H1 (cell line): ENCODE results near the gene BIN1. TPM values are rescaled to one million over a fixed set of nuclear protein-coding genes. Genes with fewer than 3 reads are reported as not detected.

Experiments used
- CTCF ChIA-PET: fragments of 300-600 bp; sonication (Branson Sonifier 250); formaldehyde crosslinking; loops from one replicate; lab custom pipeline; 2021; ENCODE audit not compliant: partially characterized antibody; lab: Charles Lee
- POLR2A ChIA-PET: fragments of 300-600 bp; sonication (Branson Sonifier 250); formaldehyde crosslinking; loops from one replicate; lab custom pipeline; 2021; ENCODE audit warnings: inconsistent platforms; ENCODE audit not compliant: partially characterized antibody; lab: Charles Lee
- DNase-seq, 2 experiments: peaks; one replicate each; pipeline versions ENCODE4 v3.0.0 to v3.0.0-alpha.2; 2010 to 2022; ENCODE audit warnings: low spot score in 2 of 2, low read depth in 1 of 2, mixed read lengths in 1 of 2
- FAIRE-seq: peaks from 2 replicates; lab custom pipeline; 2011; peaks lifted over from hg19 to GRCh38; lab: Jason Lieb, UNC
- H2AFZ ChIP-seq: 2 replicates; pipeline ENCODE4 v1.8.1; 2012; ENCODE audit warnings: low read length, inconsistent platforms
- H2AK5ac ChIP-seq: 2 replicates; pipeline ENCODE4 v1.6.1; 2013; ENCODE audit warnings: low read depth, low read length
- H2BK120ac ChIP-seq: replicated peaks from 2 replicates; pipeline ENCODE3; 2013; ENCODE audit warnings: low read depth, low read length, inconsistent platforms
- H2BK12ac ChIP-seq: 2 replicates; pipeline ENCODE4 v1.6.1; 2013; ENCODE audit warnings: low read depth, low read length
- H2BK15ac ChIP-seq: 2 replicates; pipeline ENCODE4 v1.6.1; 2013; ENCODE audit warnings: low read length
- H2BK20ac ChIP-seq: 2 replicates; pipeline ENCODE4 v1.6.1; 2013; ENCODE audit warnings: low read length
- H2BK5ac ChIP-seq: 2 replicates; pipeline ENCODE4 v1.6.1; 2013; ENCODE audit warnings: low read depth, low read length
- H3K14ac ChIP-seq: 2 replicates; pipeline ENCODE4 v1.6.1; 2013; ENCODE audit warnings: inconsistent platforms; ENCODE audit not compliant: insufficient read length
- H3K18ac ChIP-seq: 2 replicates; pipeline ENCODE4 v1.6.1; 2013; ENCODE audit warnings: low read length; ENCODE audit errors: extremely low read depth
- H3K23ac ChIP-seq: 2 replicates; pipeline ENCODE4 v1.6.1; 2013; ENCODE audit warnings: inconsistent platforms; ENCODE audit not compliant: insufficient read length
- H3K23me2 ChIP-seq: 2 replicates; pipeline ENCODE4 v1.6.1; 2013; ENCODE audit warnings: low read depth, low read length
- H3K27ac ChIP-seq: 2 replicates; pipeline ENCODE4 v1.6.1; 2011; ENCODE audit warnings: low read depth, low read length, inconsistent platforms
- H3K27me3 ChIP-seq, 4 experiments: replicated peaks in 1 of 4; 1 replicate in 1 of 4; 2 replicates in 3 of 4; pipeline versions ENCODE4 v1.6.1 to v1.8.1; 2011 to 2013; ENCODE audit warnings: low read length in 3 of 4, mild to moderate bottlenecking in 3 of 4, inconsistent platforms in 2 of 4, mixed read lengths in 2 of 4, moderate library complexity in 1 of 4; ENCODE audit not compliant: control insufficient read depth in 3 of 4, insufficient read depth in 3 of 4; ENCODE audit errors: extremely low read depth in 1 of 4
- H3K36me3 ChIP-seq, 4 experiments: 2 replicates each; pipeline versions ENCODE4 v1.6.1 to v1.8.1; 2011 to 2013; ENCODE audit warnings: mild to moderate bottlenecking in 4 of 4, low read length in 3 of 4, moderate library complexity in 2 of 4, control low read depth in 1 of 4, inconsistent platforms in 1 of 4; ENCODE audit not compliant: insufficient read depth in 4 of 4, control insufficient read depth in 2 of 4
- H3K4ac ChIP-seq: replicated peaks from 2 replicates; pipeline ENCODE3; 2013; ENCODE audit warnings: low read length, low read depth, mixed read lengths, inconsistent platforms; ENCODE audit not compliant: insufficient read length
- H3K4me1 ChIP-seq, 4 experiments: replicated peaks in 1 of 4; 1 replicate in 1 of 4; 2 replicates in 3 of 4; pipeline versions ENCODE4 v1.6.1 to v1.8.1; 2011 to 2013; ENCODE audit warnings: low read length in 3 of 4, inconsistent platforms in 2 of 4, mixed read lengths in 1 of 4; ENCODE audit not compliant: insufficient read depth in 4 of 4, control insufficient read depth in 3 of 4
- H3K4me2 ChIP-seq, 2 experiments: 2 replicates each; pipeline versions ENCODE4 v1.6.1 to v1.8.1; 2011 to 2013; ENCODE audit warnings: low read depth in 2 of 2, low read length in 2 of 2, control low read depth in 1 of 2, inconsistent platforms in 1 of 2, mild to moderate bottlenecking in 1 of 2; ENCODE audit not compliant: insufficient read depth in 1 of 2
- H3K4me3 ChIP-seq, 4 experiments: fragments of 200-600, 300-600 bp in 1 of 4; sonication (generic), shearing (Covaris generic), sonication (Bioruptor Twin) in 1 of 4; 2 replicates each; pipeline versions ENCODE4 v1.5.1 to v1.8.1; 2011 to 2016; ENCODE audit warnings: low read length in 4 of 4, low read depth in 3 of 4, control low read depth in 2 of 4, inconsistent platforms in 2 of 4, mild to moderate bottlenecking in 2 of 4, mixed read lengths in 1 of 4, moderate library complexity in 1 of 4; ENCODE audit not compliant: insufficient read depth in 2 of 4; ENCODE audit errors: extremely low read depth in 1 of 4
- H3K56ac ChIP-seq: replicated peaks from 2 replicates; pipeline ENCODE3; 2013; ENCODE audit warnings: low read depth, mild to moderate bottlenecking, mixed read lengths, low read length, inconsistent platforms; ENCODE audit not compliant: insufficient read length
- H3K79me1 ChIP-seq: 2 replicates; pipeline ENCODE4 v1.6.1; 2013; ENCODE audit warnings: low read depth, low read length, control low read depth
- H3K79me2 ChIP-seq, 2 experiments: 2 replicates each; pipeline versions ENCODE4 v1.6.1 to v1.8.1; 2012 to 2013; ENCODE audit warnings: low read length in 2 of 2, mild to moderate bottlenecking in 2 of 2, inconsistent platforms in 1 of 2; ENCODE audit not compliant: insufficient read depth in 2 of 2, control insufficient read depth in 1 of 2
- H3K9ac ChIP-seq, 4 experiments: replicated peaks in 1 of 4; 1 replicate in 1 of 4; 2 replicates in 3 of 4; pipeline versions ENCODE4 v1.6.1 to v1.8.1; 2011 to 2013; ENCODE audit warnings: low read depth in 3 of 4, low read length in 3 of 4, control low read depth in 2 of 4, mild to moderate bottlenecking in 2 of 4, moderate library complexity in 2 of 4, inconsistent platforms in 1 of 4; ENCODE audit errors: extremely low read depth in 1 of 4
- H3K9me3 ChIP-seq, 2 experiments: 2 replicates each; pipeline versions ENCODE4 v1.6.1 to v1.8.1; 2012 to 2013; ENCODE audit warnings: mild to moderate bottlenecking in 2 of 2, moderate library complexity in 2 of 2, control low read depth in 1 of 2, inconsistent platforms in 1 of 2, low read depth in 1 of 2, low read length in 1 of 2, mixed read lengths in 1 of 2; ENCODE audit not compliant: insufficient read depth in 2 of 2
- H4K20me1 ChIP-seq, 2 experiments: replicated peaks in 1 of 2; 2 replicates each; pipeline versions ENCODE3 to v1.8.1; 2011 to 2013; ENCODE audit warnings: inconsistent platforms in 2 of 2, low read length in 2 of 2, mild to moderate bottlenecking in 1 of 2; ENCODE audit not compliant: insufficient read depth in 2 of 2, control insufficient read depth in 1 of 2
- H4K5ac ChIP-seq: 2 replicates; pipeline ENCODE4 v1.6.1; 2013; ENCODE audit warnings: low read length, low read depth, mixed read lengths, inconsistent platforms; ENCODE audit not compliant: insufficient read length
- H4K8ac ChIP-seq: 2 replicates; pipeline ENCODE4 v1.8.0; 2013; ENCODE audit warnings: mild to moderate bottlenecking, moderate library complexity, low read length, inconsistent platforms; ENCODE audit not compliant: insufficient read depth; ENCODE audit errors: extremely low read depth
- H4K91ac ChIP-seq: replicated peaks from 2 replicates; pipeline ENCODE3; 2013; ENCODE audit warnings: low read length, mixed read lengths, inconsistent platforms; ENCODE audit not compliant: insufficient read length
- BACH1 ChIP-seq: IDR thresholded peaks from 2 replicates; pipeline ENCODE4 v1.6.1; 2012; ENCODE audit warnings: low read length, improper control_type of control experiment
- CBX5 ChIP-seq: fragments of 300-800, 300-1000 bp; sonication (generic); IDR thresholded peaks from 2 replicates; pipeline ENCODE4 v1.7.1; 2016; ENCODE audit warnings: antibody characterized with exemption, low read length, low read depth
- CBX8 ChIP-seq: fragments of 300-800, 300-1000 bp; sonication (generic); IDR thresholded peaks from 2 replicates; pipeline ENCODE4 v1.7.1; 2016; ENCODE audit warnings: low read depth, low read length, borderline replicate concordance
- CREB1 ChIP-seq: IDR thresholded peaks from 2 replicates; pipeline ENCODE4 v1.6.1; 2012; ENCODE audit warnings: inconsistent platforms
- CTBP2 ChIP-seq: IDR thresholded peaks from 2 replicates; pipeline ENCODE4 v1.7.0; 2011; ENCODE audit warnings: borderline replicate concordance, mild to moderate bottlenecking, moderate library complexity, mixed read lengths, low read length; ENCODE audit not compliant: insufficient read depth, insufficient read length
- RAD21 ChIP-seq, 2 experiments: IDR thresholded peaks in 1 of 2; conservative IDR thresholded peaks in 1 of 2; 2 replicates each; pipeline ENCODE4 v1.6.1; 2011; ENCODE audit warnings: low read depth in 2 of 2, low read length in 2 of 2, improper control_type of control experiment in 1 of 2, inconsistent platforms in 1 of 2, mild to moderate bottlenecking in 1 of 2, moderate library complexity in 1 of 2
- RFX5 ChIP-seq: IDR thresholded peaks from 2 replicates; pipeline ENCODE4 v1.6.1; 2011; ENCODE audit warnings: low read depth, low read length, improper control_type of control experiment, borderline replicate concordance
- WGBS, 2 experiments: shearing (Covaris generic) in 1 of 2; methylation state at CpG; one replicate each; pipeline versions ENCODE4 v1.1.6 to v1.1.7; 2013 to 2015; ENCODE audit warnings: low lambda C conversion rate in 2 of 2, mixed read lengths in 2 of 2, inconsistent platforms in 1 of 2, low coverage in 1 of 2, missing lambda C conversion rate in 1 of 2; ENCODE audit not compliant: insufficient replicate concordance in 2 of 2, insufficient coverage in 1 of 2, insufficient read length in 1 of 2; ENCODE audit errors: extremely low coverage in 1 of 2, missing lambda C conversion rate in 1 of 2; 5-methylcytosine and 5-hydroxymethylcytosine counted together
- polyA plus RNA-seq, 7 experiments: library from polyadenylated mRNA; depleted of rRNA in 3 of 7; stranded (reverse) in 5 of 7; unstranded in 2 of 7; fragments of >200 nt in 5 of 7; fragments of 200-250 nt in 2 of 7; gene quantifications; 1 replicate in 5 of 7; 2 replicates in 1 of 7; 4 replicates in 1 of 7; pipeline versions ENCODE4 v1.2.1 to v1.2.3, GENCODE V29; 2011 to 2013; ENCODE audit warnings: missing spikeins in 2 of 7, mixed read lengths in 2 of 7
- total RNA-seq: library from RNA; stranded (reverse); fragmentation: NEBNext Ultra II Directional; extraction: Animal tissue kit (Norgen Biotek cat#: 25700); gene quantifications from 2 replicates; pipeline ENCODE4 v1.2.1, GENCODE V29; 2021

BIN1 gene
- total and polyA plus RNA-seq, 2 of the 8 experiments (the other 6 are each of a cell fraction or from before 2014, with no cell fraction given) = 23.6 to 35.6 TPM

DNA sequence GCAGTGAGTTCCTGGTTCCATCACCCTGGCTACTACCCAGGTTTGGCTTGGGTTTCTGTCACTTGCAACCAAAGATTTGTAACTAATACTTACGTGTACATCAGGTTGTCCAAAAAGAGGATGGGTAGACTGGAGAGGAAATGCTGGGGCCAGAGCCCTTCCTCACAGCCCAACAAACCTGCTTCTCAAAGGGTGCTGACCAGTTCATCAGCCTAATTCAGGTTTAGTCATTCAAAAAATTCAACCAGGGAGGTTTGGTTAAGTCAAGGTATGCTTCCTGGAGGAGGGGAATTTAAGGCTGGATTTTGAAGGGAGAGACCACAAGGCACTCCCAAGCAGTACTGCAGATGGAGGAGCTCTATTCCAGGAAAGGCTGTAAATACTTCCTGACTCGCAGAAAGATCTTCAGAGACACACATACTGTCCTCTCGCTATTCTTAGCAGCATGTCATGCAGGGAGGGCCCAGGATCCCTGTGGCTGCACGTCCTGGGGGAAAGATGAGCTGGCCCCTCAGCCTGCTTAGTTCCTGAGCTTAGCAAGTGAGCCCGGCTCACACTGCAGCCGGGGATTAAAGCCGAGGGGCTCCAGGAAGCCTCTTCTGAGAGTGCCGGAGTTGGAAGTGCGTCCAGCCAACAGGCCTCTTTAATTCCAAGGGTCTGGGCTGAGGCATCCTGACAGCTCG lies 40.0 kb upstream of the BIN1 start:
- Histone ChIP-seq H3K23me2 (no peaks in the 10 kb centered on the region), H2BK20ac (no peak overlapping the region), H4K8ac (no peak overlapping the region), H4K5ac (no peak overlapping the region), H3K36me3 (no peaks in the 10 kb centered on the region), H4K91ac (no peak overlapping the region), H2AK5ac (no peak overlapping the region), H2BK5ac (no peak overlapping the region), H3K79me1 (no peaks in the 10 kb centered on the region), H2BK12ac (no peak overlapping the region), H2BK15ac (no peak overlapping the region), H3K4ac (no peak overlapping the region), H3K4me1 (0 out of 7 replicates have a peak, but pooled peaks cover 0 to 1% (median 0%) of the 10 kb centered on the region in 4 experiments), H3K79me2 (no peaks in the 10 kb centered on the region), H3K4me3 (no peak overlapping the region), H3K56ac (no peak overlapping the region), H3K4me2 (no peak overlapping the region), H2AFZ (no peak overlapping the region), H3K27ac (no peak overlapping the region), H2BK120ac (no peak overlapping the region), H4K20me1 (no peaks in the 10 kb centered on the region), H3K14ac (no peak overlapping the region), H3K23ac (no peak overlapping the region), H3K18ac (no peak overlapping the region; the same call in 1 of the 2 replicates), H3K9ac (no peak overlapping the region), H3K9me3 (peaks cover 3 to 7% of the 10 kb centered on the region in 2 experiments; a peak in 2 of 4 replicates), H3K27me3 (no peaks in the 10 kb centered on the region)
- FAIRE-seq (no peak), DNase-seq (peak in 1 of 2 experiments; percentile 37)
- WGBS, 2 experiments = 87% methylated on average over 10 of the region's 10 CpGs; no CpG with 5 or more reads in 1 of the 2 experiments
- ChIA-PET CTCF (interaction anchor here (0.7 to 2.9 kb wide), 10 partner anchors 8 to 307 kb away, joined by 3 to 16 read pairs (median 4); no protein-coding TSS in a partner anchor), POLR2A (interaction anchor here (1.3 kb wide), 1 partner anchor 14 kb away, joined by 3 read pairs; no protein-coding TSS in a partner anchor)
- TF ChIP-seq CBX5 (no peak), RAD21 (IDR thresholded peaks at IDR 0.05 in 1 of 2, conservative IDR thresholded peaks at IDR 0.05 in 1 of 2; ENCODE audit: low read depth in 2 of 2, low read length in 2 of 2) (no peak), CBX8 (no peak), RFX5 (no peak), BACH1 (no peak), CREB1 (no peak), CTBP2 (no peak)
